ENCODE measurements around the gene SPI1.

The SPI1 gene

GRCh38 chr11:47378010-47378835 lies at the start of gene SPI1:
Gene SPI1, minus strand, starts transcription at chr11:47378547. Its CDS starts 194 bp downstream, at chr11:47378353.
- Histone ChIP-seq H3K4me1 (ENCODE audit: control insufficient read depth, insufficient read depth, low read length) (no peaks in the 10 kb centered on the region), H3K9ac (ENCODE audit: low read length in 2 of 2) (peak within 1 kb of the TSS in 1 of 2 donors; percentile 30), H3K4me3 (ENCODE audit: low read length in 2 of 2) (peak within 1 kb of the TSS in 1 of 2 donors; percentile 40), H3K9me3 (ENCODE audit: control insufficient read depth in 2 of 2, low read length in 2 of 2) (no peaks in the 10 kb centered on the region), H3K27me3 (ENCODE audit: control insufficient read depth in 1 of 2, insufficient read depth in 2 of 2, low read length in 2 of 2) (no peaks in the 10 kb centered on the region), H3K27ac (ENCODE audit: low read length) (no peak within 1 kb of the TSS), H3K36me3 (ENCODE audit: control insufficient read depth in 2 of 2, insufficient read depth in 2 of 2, low read length in 2 of 2) (no peaks in the 10 kb centered on the region)

- H3K4me3 ChIP-seq (ENCODE audit: low read length in 2 of 2): peak within 1 kb of the TSS; percentile 71 to 98
- peaks cover 18% of the 10 kb centered on the region for H3K4me1 ChIP-seq (ENCODE audit: control insufficient read depth, insufficient read depth, low read length)
- no peaks in the 10 kb centered on the region for H3K9me3 ChIP-seq (ENCODE audit: control insufficient read depth in 2 of 2, low read length in 2 of 2)
- H3K27me3 ChIP-seq (ENCODE audit: control insufficient read depth in 1 of 2, insufficient read depth in 2 of 2, low read length in 2 of 2): no peaks in the 10 kb centered on the region
- H3K36me3 ChIP-seq (ENCODE audit: control insufficient read depth in 2 of 2, insufficient read depth in 2 of 2, low read length in 2 of 2): peaks cover 17 to 23% of the 10 kb centered on the region in 2 donors
- H3K27ac ChIP-seq (ENCODE audit: low read length): peak within 1 kb of the TSS; percentile 89
- H3K9ac ChIP-seq (ENCODE audit: low read length in 2 of 2): peak within 1 kb of the TSS; percentile 83 to 96
Measured at GRCh38 chr11:47426062-47426956, 48.0 kb upstream of the SPI1 start, which contains the start of gene PSMC3. Gene PSMC3, minus strand, starts transcription at chr11:47426439. Its CDS starts 160 bp downstream, at chr11:47426279.

GRCh38 chr11:47425611-47426010 lies 47.3 kb upstream of the SPI1 start:
- Histone ChIP-seq H3K36me3 (ENCODE audit: control insufficient read depth in 2 of 2, insufficient read depth in 2 of 2, low read length in 2 of 2) (peaks cover 23 to 28% of the 10 kb centered on the region in 2 donors), H3K9ac (ENCODE audit: low read length in 2 of 2) (peak overlapping the region; percentile 83 to 96), H3K9me3 (ENCODE audit: control insufficient read depth in 2 of 2, low read length in 2 of 2) (no peaks in the 10 kb centered on the region), H3K4me1 (ENCODE audit: control insufficient read depth, insufficient read depth, low read length) (peaks cover 18% of the 10 kb centered on the region), H3K4me3 (ENCODE audit: low read length in 2 of 2) (peak overlapping the region; percentile 71 to 98), H3K27me3 (ENCODE audit: control insufficient read depth in 1 of 2, insufficient read depth in 2 of 2, low read length in 2 of 2) (no peaks in the 10 kb centered on the region), H3K27ac (ENCODE audit: low read length) (peak overlapping the region; percentile 89)

- H3K27ac ChIP-seq (ENCODE audit: low read length): peak overlapping the region; percentile 41
- no peak overlapping the region for H3K9ac ChIP-seq (ENCODE audit: low read length in 2 of 2)
- H3K27me3 ChIP-seq (ENCODE audit: control insufficient read depth in 1 of 2, insufficient read depth in 2 of 2, low read length in 2 of 2): no peaks in the 10 kb centered on the region
- H3K36me3 ChIP-seq (ENCODE audit: control insufficient read depth in 2 of 2, insufficient read depth in 2 of 2, low read length in 2 of 2): peaks cover 48 to 56% of the 10 kb centered on the region in 2 donors
- H3K9me3 ChIP-seq (ENCODE audit: control insufficient read depth in 2 of 2, low read length in 2 of 2): no peaks in the 10 kb centered on the region
- no peak overlapping the region for H3K4me3 ChIP-seq (ENCODE audit: low read length in 2 of 2)
- H3K4me1 ChIP-seq (ENCODE audit: control insufficient read depth, insufficient read depth, low read length): peaks cover 26% of the 10 kb centered on the region
Measured at GRCh38 chr11:47418454-47419259, 40.3 kb upstream of the SPI1 start.

- no peak overlapping the region for H3K9ac ChIP-seq (ENCODE audit: low read length in 2 of 2)
- no peaks in the 10 kb centered on the region for H3K27me3 ChIP-seq (ENCODE audit: control insufficient read depth in 1 of 2, insufficient read depth in 2 of 2, low read length in 2 of 2)
- H3K4me1 ChIP-seq (ENCODE audit: control insufficient read depth, insufficient read depth, low read length): peaks cover 29% of the 10 kb centered on the region
- no peaks in the 10 kb centered on the region for H3K9me3 ChIP-seq (ENCODE audit: control insufficient read depth in 2 of 2, low read length in 2 of 2)
- peak overlapping the region; percentile 41 for H3K27ac ChIP-seq (ENCODE audit: low read length)
- no peak overlapping the region for H3K4me3 ChIP-seq (ENCODE audit: low read length in 2 of 2)
- H3K36me3 ChIP-seq (ENCODE audit: control insufficient read depth in 2 of 2, insufficient read depth in 2 of 2, low read length in 2 of 2): peaks cover 46 to 54% of the 10 kb centered on the region in 2 donors
Measured at GRCh38 chr11:47417712-47418111, 39.4 kb upstream of the SPI1 start.

- Histone ChIP-seq H3K9ac (ENCODE audit: low read length in 2 of 2) (peak overlapping the region; percentile 36 to 55), H3K4me1 (ENCODE audit: control insufficient read depth, insufficient read depth, low read length) (peaks cover 29% of the 10 kb centered on the region), H3K9me3 (ENCODE audit: control insufficient read depth in 2 of 2, low read length in 2 of 2) (no peaks in the 10 kb centered on the region), H3K27ac (ENCODE audit: low read length) (peak overlapping the region; percentile 84), H3K36me3 (ENCODE audit: control insufficient read depth in 2 of 2, insufficient read depth in 2 of 2, low read length in 2 of 2) (peaks cover 39 to 53% of the 10 kb centered on the region in 2 donors), H3K4me3 (ENCODE audit: low read length in 2 of 2) (peak overlapping the region in 1 of 2 donors; percentile 35), H3K27me3 (ENCODE audit: control insufficient read depth in 1 of 2, insufficient read depth in 2 of 2, low read length in 2 of 2) (no peaks in the 10 kb centered on the region)
Measured at GRCh38 chr11:47415949-47416472, 37.7 kb upstream of the SPI1 start.

- H3K36me3 ChIP-seq (ENCODE audit: control insufficient read depth in 2 of 2, insufficient read depth in 2 of 2, low read length in 2 of 2): peaks cover 33 to 52% of the 10 kb centered on the region in 2 donors
- no peak overlapping the region for H3K4me3 ChIP-seq (ENCODE audit: low read length in 2 of 2)
- H3K9ac ChIP-seq (ENCODE audit: low read length in 2 of 2): peak overlapping the region; percentile 36 to 55
- no peaks in the 10 kb centered on the region for H3K9me3 ChIP-seq (ENCODE audit: control insufficient read depth in 2 of 2, low read length in 2 of 2)
- H3K27me3 ChIP-seq (ENCODE audit: control insufficient read depth in 1 of 2, insufficient read depth in 2 of 2, low read length in 2 of 2): no peaks in the 10 kb centered on the region
- H3K27ac ChIP-seq (ENCODE audit: low read length): peak overlapping the region; percentile 84
- H3K4me1 ChIP-seq (ENCODE audit: control insufficient read depth, insufficient read depth, low read length): peaks cover 33% of the 10 kb centered on the region
Measured at GRCh38 chr11:47415091-47415854, 36.9 kb upstream of the SPI1 start.

- Histone ChIP-seq H3K9ac (ENCODE audit: low read length in 2 of 2) (no peak overlapping the region), H3K36me3 (ENCODE audit: control insufficient read depth in 2 of 2, insufficient read depth in 2 of 2, low read length in 2 of 2) (peaks cover 28 to 46% of the 10 kb centered on the region in 2 donors), H3K27me3 (ENCODE audit: control insufficient read depth in 1 of 2, insufficient read depth in 2 of 2, low read length in 2 of 2) (no peaks in the 10 kb centered on the region), H3K27ac (ENCODE audit: low read length) (no peak overlapping the region), H3K4me1 (ENCODE audit: control insufficient read depth, insufficient read depth, low read length) (peaks cover 39% of the 10 kb centered on the region), H3K9me3 (ENCODE audit: control insufficient read depth in 2 of 2, low read length in 2 of 2) (no peaks in the 10 kb centered on the region), H3K4me3 (ENCODE audit: low read length in 2 of 2) (no peak overlapping the region)
Measured at GRCh38 chr11:47414685-47415070, 36.3 kb upstream of the SPI1 start.

GRCh38 chr11:47413908-47414684 lies 35.7 kb upstream of the SPI1 start:
- Histone ChIP-seq H3K27me3 (ENCODE audit: control insufficient read depth in 1 of 2, insufficient read depth in 2 of 2, low read length in 2 of 2) (no peaks in the 10 kb centered on the region), H3K9ac (ENCODE audit: low read length in 2 of 2) (no peak overlapping the region), H3K36me3 (ENCODE audit: control insufficient read depth in 2 of 2, insufficient read depth in 2 of 2, low read length in 2 of 2) (peaks cover 25 to 43% of the 10 kb centered on the region in 2 donors), H3K27ac (ENCODE audit: low read length) (no peak overlapping the region), H3K4me3 (ENCODE audit: low read length in 2 of 2) (no peak overlapping the region), H3K4me1 (ENCODE audit: control insufficient read depth, insufficient read depth, low read length) (peaks cover 45% of the 10 kb centered on the region), H3K9me3 (ENCODE audit: control insufficient read depth in 2 of 2, low read length in 2 of 2) (no peaks in the 10 kb centered on the region)
